HEK293T (cell line): Measurements from ENCODE around the gene GRM3.

ENCODE experiments used
- ARNT ChIP-seq: fragments of 450-650 bp; IDR thresholded peaks from 2 replicates; pipeline ENCODE4 v1.6.1; 2017; ENCODE audit warnings: mild to moderate bottlenecking
- BHLHE40 ChIP-seq: fragments of 450-650 bp; IDR thresholded peaks from 2 replicates; pipeline ENCODE4 v1.6.1; 2016; ENCODE audit warnings: mild to moderate bottlenecking, moderate library complexity, borderline replicate concordance
- ELF4 ChIP-seq: fragments of 450-650 bp; IDR thresholded peaks from 2 replicates; pipeline ENCODE4 v1.6.1; 2017; ENCODE audit warnings: antibody characterized with exemption
- FOXA1 ChIP-seq: fragments of 450-650 bp; IDR thresholded peaks from 2 replicates; pipeline ENCODE4 v1.6.1; 2016; ENCODE audit warnings: mild to moderate bottlenecking
- FOXK2 ChIP-seq: fragments of 450-650 bp; IDR thresholded peaks from 2 replicates; pipeline ENCODE4 v1.6.1; 2016; ENCODE audit warnings: mild to moderate bottlenecking
- HDGF ChIP-seq: fragments of 450-650 bp; IDR thresholded peaks from 2 replicates; pipeline ENCODE4 v1.6.1; 2017; ENCODE audit warnings: antibody characterized with exemption, borderline replicate concordance
- L3MBTL2 ChIP-seq: fragments of 450-650 bp; conservative IDR thresholded peaks from 2 replicates; pipeline ENCODE4 v1.6.1; 2016; ENCODE audit warnings: mild to moderate bottlenecking
- NFRKB ChIP-seq: fragments of 450-650 bp; IDR thresholded peaks from 2 replicates; pipeline ENCODE4 v1.6.1; 2016; ENCODE audit warnings: mild to moderate bottlenecking, moderate library complexity
- SP1 ChIP-seq: fragments of 450-650 bp; IDR thresholded peaks from 2 replicates; pipeline ENCODE4 v1.6.1; 2017
- SUZ12 ChIP-seq: fragments of 450-650 bp; IDR thresholded peaks from 2 replicates; pipeline ENCODE4 v1.6.1; 2016; ENCODE audit warnings: mild to moderate bottlenecking
- TARDBP ChIP-seq: fragments of 450-650 bp; IDR thresholded peaks from 2 replicates; pipeline ENCODE4 v1.6.1; 2016

DNA sequence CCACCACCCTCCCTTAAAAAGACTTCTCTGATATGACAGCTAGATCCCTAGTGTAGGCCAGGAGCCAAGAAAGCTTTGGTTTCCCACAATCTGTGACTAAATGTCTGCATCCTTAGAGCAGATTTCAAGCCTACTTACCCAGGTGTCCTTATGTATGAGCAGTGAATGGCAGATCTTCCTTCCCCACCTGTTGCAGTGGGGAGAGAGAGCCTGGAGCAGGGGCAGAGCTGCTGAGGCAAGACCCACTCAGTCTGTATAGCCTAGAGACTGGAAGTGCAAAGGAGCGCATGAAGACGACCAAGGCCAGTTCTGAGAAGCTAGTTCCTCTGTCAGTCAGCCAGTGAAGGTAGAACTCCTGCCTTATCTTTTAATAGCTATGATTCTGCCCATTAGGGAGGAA lies 180.1 kb downstream of the GRM3 start:
- TF ChIP-seq L3MBTL2 (no peak), BHLHE40 (no peak), FOXK2 (no peak), SP1 (no peak), SUZ12 (no peak), TARDBP (no peak), ARNT (no peak), FOXA1 (no peak), ELF4 (no peak), HDGF (no peak), NFRKB (no peak)
